Hepatocyte (in vitro differentiated cells): ENCODE results near the gene ZNF695.

ENCODE experiments used
- CTCF ChIP-seq: fragments of 200-600 bp; sonication (generic); IDR thresholded peaks from 2 replicates; pipeline ENCODE4 v1.5.1; 2016; ENCODE audit warnings: antibody characterized with exemption, mild to moderate bottlenecking; ENCODE audit not compliant: poor library complexity
- EZH2 ChIP-seq: fragments of 200-600 bp; sonication (generic); IDR thresholded peaks from 2 replicates; pipeline ENCODE4 v1.6.1; 2016; ENCODE audit warnings: antibody characterized with exemption, mild to moderate bottlenecking, borderline replicate concordance

- TF ChIP-seq CTCF: no peak
- no peak for TF ChIP-seq EZH2
Observed at GRCh38 chr1:247007511-247008405, at the start of gene ZNF695.
